A673 (cell line): ENCODE data around the gene HJV. TPM values are rescaled to one million over a fixed set of nuclear protein-coding genes. Genes with fewer than 3 reads are reported as not detected.

ENCODE experiments used
- BruUV-seq: library from RNA; stranded (reverse); fragments of 400-500 nt; replicated peaks from 2 replicates; lab custom pipeline; 2021; lab: Mats Ljungman, UMichigan
- CTCF ChIA-PET: fragments of 300-600 bp; sonication (Branson Sonifier 250); formaldehyde crosslinking; loops from one replicate; lab custom pipeline; 2022; ENCODE audit warnings: antibody characterized with exemption; lab: Charles Lee
- POLR2A ChIA-PET: fragments of 300-600 bp; sonication (Branson Sonifier 250); formaldehyde crosslinking; loops from one replicate; lab custom pipeline; 2022; ENCODE audit warnings: antibody characterized with exemption; ENCODE audit not compliant: low non-redundant PET; lab: Charles Lee
- DNase-seq: peaks from one replicate; pipeline ENCODE4 v3.0.0-alpha.2; 2015; ENCODE audit warnings: low spot score
- H3K27ac ChIP-seq: fragments of 200-600 bp; sonication (generic); 2 replicates; pipeline ENCODE4 v1.5.1; 2016; ENCODE audit warnings: mixed run types, low read depth, mild to moderate bottlenecking, mixed read lengths, antibody characterized with exemption, low read length; ENCODE audit not compliant: poor library complexity, severe bottlenecking
- H3K27me3 ChIP-seq: fragments of 200-600 bp; sonication (generic); replicated peaks from 2 replicates; pipeline ENCODE4 v1.6.1; 2017; ENCODE audit warnings: mixed run types, low read depth, mild to moderate bottlenecking, mixed read lengths, antibody characterized with exemption, low read length; ENCODE audit not compliant: insufficient read depth, poor library complexity
- H3K36me3 ChIP-seq: fragments of 200-600 bp; sonication (generic); 2 replicates; pipeline ENCODE4 v1.6.1; 2016; ENCODE audit warnings: mixed run types, mild to moderate bottlenecking, mixed read lengths, antibody characterized with exemption, low read length; ENCODE audit not compliant: insufficient read depth, poor library complexity, severe bottlenecking
- H3K4me1 ChIP-seq: fragments of 200-600 bp; sonication (generic); 2 replicates; pipeline ENCODE4 v1.6.1; 2017; ENCODE audit warnings: mixed run types, mild to moderate bottlenecking, mixed read lengths, antibody characterized with exemption, low read length; ENCODE audit not compliant: insufficient read depth, poor library complexity, severe bottlenecking
- H3K4me3 ChIP-seq: fragments of 200-600 bp; sonication (generic); 2 replicates; pipeline ENCODE4 v1.5.1; 2016; ENCODE audit warnings: low read depth, mixed run types, mild to moderate bottlenecking, mixed read lengths, low read length; ENCODE audit not compliant: poor library complexity, severe bottlenecking
- H3K9me3 ChIP-seq: fragments of 200-600 bp; sonication (generic); 2 replicates; pipeline ENCODE4 v1.6.1; 2016; ENCODE audit warnings: mixed run types, low read depth, mild to moderate bottlenecking, mixed read lengths, antibody characterized with exemption, low read length; ENCODE audit not compliant: poor library complexity, severe bottlenecking
- CTCF ChIP-seq: fragments of 300-800, 200-600 bp; sonication (generic); conservative IDR thresholded peaks from 2 replicates; pipeline ENCODE4 v1.5.1; 2017; ENCODE audit warnings: low read depth, mild to moderate bottlenecking, antibody characterized with exemption, low read length, moderate library complexity, mixed read lengths
- EZH2 ChIP-seq: fragments of 200-600 bp; sonication (generic); IDR thresholded peaks from 2 replicates; pipeline ENCODE4 v1.6.1; 2017; ENCODE audit warnings: borderline replicate concordance, low read depth, mild to moderate bottlenecking, mixed read lengths, antibody characterized with exemption, low read length; ENCODE audit not compliant: poor library complexity, severe bottlenecking
- intact Hi-C: fragments of 100-400 bp; cut with micrococcal nuclease; formaldehyde crosslinking; loops from one replicate; pipeline ENCODE4 v1.10.0; 2022; ENCODE audit not compliant: unreplicated experiment
- total RNA-seq: library from RNA; stranded (reverse); gene quantifications from 2 replicates; pipeline ENCODE4 v1.2.3, GENCODE V29; 2021

The HJV gene
- total RNA-seq, 1 experiment from 2014 or later = 0.24 TPM

GRCh38 chr1:145986551-145986950 lies 35.0 kb downstream of the HJV start:
- no TSS peak for BruUV-seq
- no peaks in the 10 kb centered on the region for H3K9me3 ChIP-seq
- CTCF ChIA-PET = no interaction called here
- H3K27ac ChIP-seq = no peak overlapping the region
- intact Hi-C loops = no loop called here
- H3K4me1 ChIP-seq = peaks cover 20% of the 10 kb centered on the region
- TF ChIP-seq CTCF = no peak
- TF ChIP-seq EZH2 = no peak
- H3K4me3 ChIP-seq = no peak overlapping the region
- no peaks in the 10 kb centered on the region for H3K27me3 ChIP-seq
- DNase-seq = no peak
- H3K36me3 ChIP-seq = peaks cover 2% of the 10 kb centered on the region
- POLR2A ChIA-PET = no interaction called here

GRCh38 chr1:145985502-145986439 lies 35.8 kb downstream of the HJV start:
- BruUV-seq = no TSS peak
- DNase-seq = peak; percentile 42
- TF ChIP-seq EZH2 (no peak), CTCF (no peak)
- no peaks in the 10 kb centered on the region for H3K9me3 ChIP-seq
- no peaks in the 10 kb centered on the region for H3K27me3 ChIP-seq
- ChIA-PET CTCF (no interaction called here), POLR2A (no interaction called here)
- peak overlapping the region; percentile 81 for H3K27ac ChIP-seq
- intact Hi-C loops = loop anchor here (1.0 kb wide), 1 partner anchor 9 kb away; no protein-coding TSS in a partner anchor
- H3K36me3 ChIP-seq = no peaks in the 10 kb centered on the region
- H3K4me3 ChIP-seq = no peak overlapping the region
- H3K4me1 ChIP-seq = peaks cover 21% of the 10 kb centered on the region

- intact Hi-C loops = loop anchor here (1.0 kb wide), 1 partner anchor 9 kb away; no protein-coding TSS in a partner anchor
Measured at GRCh38 chr1:145985129-145985501, 36.4 kb downstream of the HJV start.

More at GRCh38 chr1:145985129-145985501, 36.4 kb downstream of the HJV start:
- ChIA-PET POLR2A (no interaction called here), CTCF (no interaction called here)
- Histone ChIP-seq H3K9me3 (no peaks in the 10 kb centered on the region), H3K4me1 (peaks cover 27% of the 10 kb centered on the region), H3K36me3 (no peaks in the 10 kb centered on the region), H3K27me3 (no peaks in the 10 kb centered on the region), H3K4me3 (no peak overlapping the region), H3K27ac (peak overlapping the region; percentile 81)
- BruUV-seq = no TSS peak
- no peak for DNase-seq
- TF ChIP-seq EZH2 (no peak), CTCF (no peak)
